ENCODE data around the gene NFKB1.
"Not testable (repeated sequence)": the region's sequence is repeated elsewhere in the genome, so short reads cannot be mapped to it uniquely, and the experiment has no call there.

The NFKB1 gene

GRCh38 chr4:102560571-102561341, 59.6 kb downstream of the NFKB1 start:
- in situ Hi-C loops (cut with MboI; ENCODE audit: low sequenced_read_pairs), result no loop called here

- in situ Hi-C loops (cut with MboI; ENCODE audit: low sequenced_read_pairs), result no loop called here
Measured at GRCh38 chr4:102563000-102563399, 61.8 kb downstream of the NFKB1 start.

GRCh38 chr4:102564399-102565059, 63.4 kb downstream of the NFKB1 start:
- in situ Hi-C loops (cut with MboI; ENCODE audit: low sequenced_read_pairs), result no loop called here

DNA sequence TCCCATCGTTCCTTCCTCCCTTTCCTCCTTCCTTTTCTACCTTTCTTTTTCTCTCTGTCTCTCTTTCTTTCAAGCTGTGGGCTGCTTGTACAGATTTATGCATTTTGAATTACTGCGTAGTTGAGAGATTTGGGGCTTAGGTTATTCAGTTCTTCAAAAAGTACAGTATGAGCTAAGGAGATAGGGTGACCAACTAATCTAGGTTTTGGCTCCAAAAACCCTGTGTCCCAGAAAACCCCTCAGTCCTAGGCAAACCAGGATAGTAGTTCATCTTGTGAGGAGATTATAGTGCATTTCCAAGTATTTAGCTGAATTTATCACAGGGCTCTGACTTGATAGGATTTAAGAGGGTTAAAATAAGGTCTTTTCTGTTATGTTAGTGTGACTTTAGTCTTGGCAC, 64.5 kb downstream of the NFKB1 start:
- in situ Hi-C loops (cut with MboI; ENCODE audit: low sequenced_read_pairs), result no loop called here

DNA sequence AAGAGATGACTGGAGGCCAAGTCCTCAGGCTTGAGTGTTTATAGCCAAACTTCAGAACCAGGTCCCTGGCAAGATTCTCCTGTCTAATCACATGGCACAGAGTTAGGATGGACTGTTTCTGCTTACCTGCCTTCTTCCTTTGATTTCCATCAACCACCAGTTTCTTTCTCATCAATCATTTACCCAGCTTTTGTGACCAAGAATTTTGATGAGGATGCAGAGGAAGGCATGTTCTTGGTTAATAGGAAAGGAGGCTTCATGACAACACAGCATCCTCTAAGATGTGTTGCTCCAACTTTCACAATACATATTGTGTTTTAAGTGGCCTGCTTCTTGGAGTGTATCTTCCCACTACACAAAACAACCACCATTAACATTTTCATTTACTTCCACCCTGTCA, 65.3 kb downstream of the NFKB1 start:
- in situ Hi-C loops (cut with MboI; ENCODE audit: low sequenced_read_pairs), result no loop called here

GRCh38 chr4:102567427-102567826, 66.3 kb downstream of the NFKB1 start:
- in situ Hi-C loops (cut with MboI; ENCODE audit: low sequenced_read_pairs), result no loop called here

DNA sequence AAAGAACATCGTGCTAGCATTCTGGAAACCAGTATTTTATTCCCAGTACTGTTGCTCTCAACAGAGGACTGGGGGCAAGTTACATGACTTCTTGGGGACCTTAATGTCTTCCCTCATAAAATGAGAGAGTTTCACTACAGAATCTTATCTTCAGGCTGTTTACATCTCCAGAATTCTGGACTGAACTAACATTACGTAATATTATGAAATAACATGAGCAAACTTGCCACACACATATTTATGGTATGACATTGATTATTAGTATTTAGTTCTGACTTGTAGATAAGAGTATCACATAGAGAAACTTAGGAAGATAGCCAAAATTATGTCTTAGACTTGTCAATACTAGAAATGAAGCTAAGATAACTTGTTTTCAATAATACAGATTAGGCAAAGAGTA, 68.0 kb downstream of the NFKB1 start:
- in situ Hi-C loops (cut with MboI; ENCODE audit: low sequenced_read_pairs), result no loop called here

GRCh38 chr4:102570211-102570610, 69.1 kb downstream of the NFKB1 start:
- in situ Hi-C loops (cut with MboI; ENCODE audit: low sequenced_read_pairs), result not testable (repeated sequence)

- in situ Hi-C loops (cut with MboI; ENCODE audit: low sequenced_read_pairs), result no loop called here
Measured at GRCh38 chr4:102572452-102572851, 71.3 kb downstream of the NFKB1 start.

DNA sequence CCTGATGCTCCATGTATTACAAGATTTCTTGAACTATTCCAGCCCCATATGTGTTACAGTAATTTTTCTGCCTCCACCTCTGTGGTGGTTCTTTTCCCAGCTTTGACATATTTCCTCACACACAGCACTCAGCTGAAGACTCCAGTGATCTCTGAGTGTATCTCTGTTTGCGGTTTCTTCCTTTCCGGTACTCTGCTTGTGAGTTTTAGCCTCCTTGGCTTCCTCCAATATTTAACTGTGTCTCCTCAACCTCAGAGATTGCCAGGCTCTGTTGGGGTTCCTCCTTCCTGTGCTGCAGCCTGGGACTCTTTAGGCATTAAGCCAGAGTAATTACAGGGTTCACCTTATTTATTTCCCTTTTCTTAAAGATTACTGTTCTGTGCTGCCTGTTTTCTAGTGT, 73.2 kb downstream of the NFKB1 start:
- in situ Hi-C loops (cut with MboI; ENCODE audit: low sequenced_read_pairs), result no loop called here

DNA sequence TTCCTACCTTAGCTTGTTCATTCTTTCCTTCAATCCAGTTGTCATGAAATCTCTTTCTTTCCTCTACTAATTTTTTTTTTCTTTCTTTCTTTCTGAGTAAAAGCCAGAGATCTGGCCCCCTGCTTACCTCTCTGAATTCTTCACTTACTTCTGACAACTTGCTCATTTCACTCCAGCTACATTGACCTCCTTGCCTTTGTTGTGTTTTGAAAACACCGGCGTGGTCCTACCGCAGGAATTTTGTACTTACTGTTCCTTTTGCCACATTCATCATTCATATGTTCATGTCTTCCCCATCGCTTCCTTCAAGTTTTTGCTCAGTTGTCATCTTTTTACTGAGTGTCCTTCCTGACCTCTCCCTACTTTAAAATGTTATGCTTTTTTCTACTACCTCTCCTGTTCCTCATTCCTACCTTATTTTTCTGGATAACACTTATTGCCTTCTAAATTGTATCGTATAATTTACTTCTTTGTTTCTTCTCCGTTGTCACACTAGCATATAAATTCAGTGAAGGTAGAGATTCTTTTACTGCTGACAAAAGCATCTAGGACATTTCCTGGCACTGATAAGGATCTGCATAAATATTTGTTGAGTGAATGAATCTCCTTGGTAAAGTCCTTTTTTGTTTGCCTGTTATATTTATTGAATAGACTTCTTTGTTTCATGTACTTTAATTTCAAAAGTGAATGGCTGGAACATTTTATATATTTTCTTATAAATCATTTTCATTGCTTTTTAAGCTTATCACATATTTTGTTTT, 74.4 kb downstream of the NFKB1 start:
- in situ Hi-C loops (cut with MboI; ENCODE audit: low sequenced_read_pairs), result no loop called here

DNA sequence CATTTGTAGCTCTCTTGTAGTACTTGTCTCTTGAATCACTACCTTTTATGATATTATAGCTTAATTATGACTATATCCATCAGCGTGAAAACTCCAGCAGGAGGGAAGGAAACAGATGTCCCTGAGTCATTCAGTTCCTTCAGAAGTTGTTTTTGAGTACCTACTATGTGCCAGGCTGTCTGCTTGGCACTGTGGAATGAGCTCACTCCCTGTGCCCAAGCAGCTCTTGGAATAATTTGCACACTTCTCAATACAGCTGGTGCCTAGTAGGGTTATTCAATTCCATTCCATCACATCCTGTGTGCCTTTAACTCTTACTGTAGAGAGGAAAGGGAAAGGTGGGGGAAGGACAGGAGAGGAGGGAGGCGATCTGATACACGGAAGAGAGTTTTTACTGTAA, 77.1 kb downstream of the NFKB1 start:
- in situ Hi-C loops (cut with MboI; ENCODE audit: low sequenced_read_pairs), result no loop called here

DNA sequence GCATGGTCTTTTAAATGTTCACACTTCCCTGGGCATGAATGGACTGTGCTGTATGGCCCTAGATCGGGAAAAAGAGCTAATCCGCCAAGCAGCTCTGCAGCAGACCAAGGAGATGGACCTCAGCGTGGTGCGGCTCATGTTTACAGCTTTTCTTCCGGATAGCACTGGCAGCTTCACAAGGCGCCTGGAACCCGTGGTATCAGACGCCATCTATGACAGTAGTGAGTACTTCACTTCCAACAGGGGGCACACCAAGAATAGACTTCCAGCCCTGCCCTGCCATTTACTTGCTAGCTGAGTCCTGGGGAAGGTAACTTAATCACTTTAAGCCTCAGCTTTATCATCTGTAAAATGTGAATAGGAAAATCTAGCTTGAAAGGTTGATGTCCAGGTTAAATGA, 77.7 kb downstream of the NFKB1 start:
- in situ Hi-C loops (cut with MboI; ENCODE audit: low sequenced_read_pairs), result no loop called here

- in situ Hi-C loops (cut with MboI; ENCODE audit: low sequenced_read_pairs), result no loop called here
Measured at GRCh38 chr4:102579794-102580462, 78.8 kb downstream of the NFKB1 start.

- in situ Hi-C loops (cut with MboI; ENCODE audit: low sequenced_read_pairs), result no loop called here
Measured at GRCh38 chr4:102580463-102580842, 79.3 kb downstream of the NFKB1 start.

GRCh38 chr4:102584091-102584490, 82.9 kb downstream of the NFKB1 start:
- in situ Hi-C loops (cut with MboI; ENCODE audit: low sequenced_read_pairs), result no loop called here

- in situ Hi-C loops (cut with MboI; ENCODE audit: low sequenced_read_pairs), result no loop called here
Measured at GRCh38 chr4:102585329-102585728, 84.2 kb downstream of the NFKB1 start.

- in situ Hi-C loops (cut with MboI; ENCODE audit: low sequenced_read_pairs), result no loop called here
Measured at GRCh38 chr4:102586002-102586643, 85.0 kb downstream of the NFKB1 start.

- in situ Hi-C loops (cut with MboI; ENCODE audit: low sequenced_read_pairs), result no loop called here
Measured at GRCh38 chr4:102586644-102587021, 85.5 kb downstream of the NFKB1 start.

DNA sequence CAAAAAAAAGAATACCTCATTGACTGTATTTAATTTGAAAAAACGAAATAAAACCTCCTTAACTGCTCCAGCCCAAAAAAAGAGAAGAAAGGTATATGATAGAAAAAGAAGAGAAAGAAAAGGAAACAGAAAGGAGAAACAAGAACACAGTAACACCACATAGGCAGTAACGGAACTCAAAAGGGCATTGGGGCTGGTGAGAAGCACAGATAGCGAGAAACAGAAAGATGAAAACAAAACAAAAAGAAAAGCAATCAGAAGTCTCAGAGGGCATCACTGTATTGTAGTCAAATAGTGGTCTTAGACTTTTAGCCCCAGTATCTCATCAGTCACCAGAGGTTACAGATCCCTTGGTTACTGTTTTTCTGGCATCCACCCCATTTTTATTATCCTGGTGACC, 88.6 kb downstream of the NFKB1 start:
- in situ Hi-C loops (cut with MboI; ENCODE audit: low sequenced_read_pairs), result no loop called here

DNA sequence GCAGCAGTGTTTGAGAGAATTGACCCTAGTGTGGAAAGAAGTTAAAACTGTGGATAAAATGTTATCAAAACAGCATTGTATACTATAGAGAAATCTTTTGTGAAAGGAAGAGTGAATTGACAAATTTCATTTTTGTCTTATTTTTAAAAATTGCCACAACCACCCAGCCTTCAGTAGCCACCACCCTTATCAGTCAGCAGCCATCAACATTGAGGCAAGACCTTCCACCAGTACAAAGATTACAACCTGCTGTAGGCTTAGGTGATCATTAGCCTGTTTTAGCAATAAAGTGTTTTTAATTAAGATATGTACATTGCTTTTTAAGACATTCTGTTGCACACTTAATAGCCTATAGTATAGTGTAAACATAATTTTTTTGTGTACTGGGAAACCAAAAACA, 91.1 kb downstream of the NFKB1 start:
- in situ Hi-C loops (cut with MboI; ENCODE audit: low sequenced_read_pairs), result no loop called here
